H54 (cell line): Measurements from ENCODE around the gene ITGA5.
"Not testable (repeated sequence)": the region's sequence is repeated elsewhere in the genome, so short reads cannot be mapped to it uniquely, and the experiment has no call there.

Experiments used
- DNase-seq: peaks from one replicate; pipeline ENCODE4 v3.0.0; 2011; ENCODE audit warnings: low spot score, mixed read lengths; ENCODE audit not compliant: insufficient read length
- FAIRE-seq: peaks from 3 replicates; lab custom pipeline; 2011; peaks lifted over from hg19 to GRCh38; lab: Jason Lieb, UNC
- POLR2A ChIP-seq: IDR thresholded peaks from 2 replicates; pipeline ENCODE4 v1.6.1; 2011; ENCODE audit warnings: low read depth, mild to moderate bottlenecking, low read length

The ITGA5 gene

GRCh38 chr12:54358191-54358944, 60.7 kb downstream of the ITGA5 start:
- no peak for DNase-seq
- FAIRE-seq = no peak
- TF ChIP-seq POLR2A = no peak

GRCh38 chr12:54357506-54358190, 61.4 kb downstream of the ITGA5 start:
- DNase-seq (no peak), FAIRE-seq (no peak)
- no peak for TF ChIP-seq POLR2A

GRCh38 chr12:54356951-54357356, 62.1 kb downstream of the ITGA5 start:
- DNase-seq (no peak), FAIRE-seq (no peak)
- TF ChIP-seq POLR2A = no peak

- no peak for FAIRE-seq
- no peak for DNase-seq
- TF ChIP-seq POLR2A = no peak
Observed at GRCh38 chr12:54356228-54356627, 62.8 kb downstream of the ITGA5 start.

- no peak for TF ChIP-seq POLR2A
- DNase-seq (no peak), FAIRE-seq (no peak)
Observed at GRCh38 chr12:54355104-54355815, 63.8 kb downstream of the ITGA5 start.

GRCh38 chr12:54354271-54354670, 64.8 kb downstream of the ITGA5 start:
- not testable (repeated sequence) for FAIRE-seq, DNase-seq

GRCh38 chr12:54352891-54353874, 65.9 kb downstream of the ITGA5 start:
- DNase-seq = no peak
- TF ChIP-seq POLR2A = no peak
- FAIRE-seq = no peak

- no peak for DNase-seq
- FAIRE-seq = no peak
- TF ChIP-seq POLR2A = no peak
Observed at GRCh38 chr12:54352022-54352531, 67.0 kb downstream of the ITGA5 start.

- no peak for DNase-seq
- TF ChIP-seq POLR2A = no peak
- FAIRE-seq = no peak
Observed at GRCh38 chr12:54351341-54351740, 67.7 kb downstream of the ITGA5 start.

- no peak for TF ChIP-seq POLR2A
- FAIRE-seq = no peak
Observed at GRCh38 chr12:54350743-54351142, 68.3 kb downstream of the ITGA5 start.

GRCh38 chr12:54349679-54350078, 69.4 kb downstream of the ITGA5 start:
- DNase-seq = no peak
- no peak for FAIRE-seq
- TF ChIP-seq POLR2A = no peak

More at GRCh38 chr12:54350743-54351142, 68.3 kb downstream of the ITGA5 start:
- DNase-seq = no peak

GRCh38 chr12:54349036-54349435, 70.0 kb downstream of the ITGA5 start:
- TF ChIP-seq POLR2A = no peak
- FAIRE-seq (no peak), DNase-seq (no peak)
